ENCODE results near the gene CALB2.
A peak's percentile ranks its signal among the peaks of the same experiment; 100 is the strongest.
"Not testable (repeated sequence)": the region's sequence is repeated elsewhere in the genome, so short reads cannot be mapped to it uniquely, and the experiment has no call there.

Gene CALB2

GRCh38 chr16:71352963-71353460, 5.5 kb upstream of the CALB2 start:
- no peak for DNase-seq (ENCODE audit: low read depth in 3 of 3, low spot score in 1 of 3)

DNA sequence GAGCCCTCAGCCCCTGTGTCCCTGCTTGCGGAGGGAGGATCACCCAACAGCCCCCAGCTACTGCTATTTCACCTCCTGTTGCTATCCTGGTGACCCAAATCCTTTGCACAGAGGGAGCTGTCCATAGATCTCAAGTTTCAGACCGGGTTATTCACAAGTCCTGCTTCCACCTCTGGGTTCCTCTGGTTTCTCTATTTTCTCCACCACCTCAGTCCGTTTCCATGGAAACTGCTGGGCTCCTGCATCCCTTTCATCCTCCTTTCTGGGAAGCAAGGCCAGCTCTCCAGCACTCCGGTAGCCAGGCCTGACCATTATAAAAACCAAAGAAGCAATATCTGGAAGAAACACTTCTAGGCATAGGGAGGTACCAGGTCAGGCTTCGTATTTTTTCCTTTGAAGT, 4.8 kb upstream of the CALB2 start:
- no peak for DNase-seq (ENCODE audit: low read depth in 3 of 3, low spot score in 1 of 3)

- DNase-seq (ENCODE audit: low read depth in 3 of 3, low spot score in 1 of 3) = no peak
Measured at GRCh38 chr16:71354156-71354555, 4.4 kb upstream of the CALB2 start.

DNA sequence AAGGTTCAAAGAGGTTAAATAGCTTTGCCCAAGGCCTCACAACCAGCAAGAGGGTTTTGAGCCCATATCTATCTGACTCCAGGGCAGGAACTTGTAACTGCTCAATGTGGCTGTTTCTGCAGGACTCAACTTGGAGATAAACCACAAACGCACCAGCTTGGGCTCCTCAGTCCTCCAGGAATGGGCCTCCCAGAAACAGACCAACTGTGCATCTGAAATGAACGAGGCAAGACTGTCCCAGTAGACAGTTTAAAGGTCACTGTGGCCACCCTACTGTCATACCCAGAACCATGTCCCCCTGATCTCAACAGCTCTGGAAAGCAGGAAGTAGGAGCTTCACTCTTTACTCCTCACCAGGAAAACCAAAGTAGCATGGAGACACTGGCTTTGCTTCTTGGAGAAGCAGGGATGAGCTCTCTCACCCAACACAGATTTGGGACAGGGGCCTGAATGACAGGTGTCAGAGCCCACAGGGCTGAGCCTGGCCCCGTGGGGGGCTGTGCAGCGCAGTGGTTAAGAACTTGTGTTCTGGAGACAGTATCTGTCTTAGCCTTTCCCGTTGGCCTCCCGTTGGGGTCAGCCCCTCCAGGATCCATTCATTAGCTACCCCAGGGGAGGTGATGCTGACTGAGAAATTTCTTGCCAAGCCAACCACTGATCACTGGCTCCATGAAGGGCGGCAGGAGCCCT, 2.3 kb upstream of the CALB2 start:
- no peak for DNase-seq (ENCODE audit: low read depth in 3 of 3, low spot score in 1 of 3)

GRCh38 chr16:71356936-71357335, 1.6 kb upstream of the CALB2 start:
- not testable (repeated sequence) for DNase-seq (ENCODE audit: low read depth in 3 of 3, low spot score in 1 of 3)

GRCh38 chr16:71357681-71358080, 842 bp upstream of the CALB2 start:
- DNase-seq (ENCODE audit: low read depth in 3 of 3, low spot score in 1 of 3) = no peak

DNA sequence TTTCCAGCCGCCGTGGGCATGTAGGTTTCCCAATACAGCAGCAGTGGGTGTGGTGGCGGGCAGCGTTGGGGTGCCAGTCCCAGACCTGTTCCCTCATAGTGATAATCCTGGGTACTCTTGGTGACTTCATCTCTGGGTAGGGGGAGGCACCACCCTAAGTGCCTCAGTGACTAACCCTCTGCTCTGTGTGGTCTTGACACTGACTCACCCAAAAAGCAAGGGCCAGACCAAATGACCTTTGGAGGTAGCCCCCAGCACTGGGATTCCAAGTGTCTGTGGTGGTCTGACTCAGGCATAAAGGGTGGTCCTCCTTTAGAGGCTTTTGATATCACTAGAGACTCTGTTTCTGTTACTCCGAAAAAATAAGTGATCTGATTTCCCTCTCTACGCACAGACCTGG, 908 bp downstream of the CALB2 start:
- DNase-seq (ENCODE audit: low read depth in 3 of 3, low spot score in 1 of 3) = no peak

DNA sequence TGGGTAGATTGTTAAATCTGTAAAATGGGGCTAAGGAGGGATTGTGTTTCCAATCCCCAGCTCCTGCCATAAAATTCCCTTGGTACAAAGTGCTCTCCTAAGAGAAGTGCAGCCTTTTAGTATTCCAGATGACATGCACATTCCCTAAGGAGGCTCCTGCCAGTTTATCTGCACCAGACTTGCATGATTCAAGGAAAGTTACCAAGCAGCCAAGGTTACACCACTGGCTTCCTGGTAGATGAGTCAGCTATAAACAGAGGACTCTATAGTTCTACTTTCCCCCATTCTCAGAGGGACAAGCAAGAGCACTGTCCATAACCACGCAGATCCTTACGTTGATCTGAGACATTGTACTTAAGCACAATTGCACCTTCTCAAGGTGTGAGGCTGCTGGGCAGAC, 1.9 kb downstream of the CALB2 start:
- no peak for DNase-seq (ENCODE audit: low read depth in 3 of 3, low spot score in 1 of 3)

GRCh38 chr16:71364133-71364681, 5.7 kb downstream of the CALB2 start:
- no peak for DNase-seq (ENCODE audit: low read depth in 3 of 3, low spot score in 1 of 3)

- DNase-seq (ENCODE audit: low read depth in 3 of 3, low spot score in 1 of 3) = no peak
Measured at GRCh38 chr16:71365021-71365420, 6.5 kb downstream of the CALB2 start.

DNA sequence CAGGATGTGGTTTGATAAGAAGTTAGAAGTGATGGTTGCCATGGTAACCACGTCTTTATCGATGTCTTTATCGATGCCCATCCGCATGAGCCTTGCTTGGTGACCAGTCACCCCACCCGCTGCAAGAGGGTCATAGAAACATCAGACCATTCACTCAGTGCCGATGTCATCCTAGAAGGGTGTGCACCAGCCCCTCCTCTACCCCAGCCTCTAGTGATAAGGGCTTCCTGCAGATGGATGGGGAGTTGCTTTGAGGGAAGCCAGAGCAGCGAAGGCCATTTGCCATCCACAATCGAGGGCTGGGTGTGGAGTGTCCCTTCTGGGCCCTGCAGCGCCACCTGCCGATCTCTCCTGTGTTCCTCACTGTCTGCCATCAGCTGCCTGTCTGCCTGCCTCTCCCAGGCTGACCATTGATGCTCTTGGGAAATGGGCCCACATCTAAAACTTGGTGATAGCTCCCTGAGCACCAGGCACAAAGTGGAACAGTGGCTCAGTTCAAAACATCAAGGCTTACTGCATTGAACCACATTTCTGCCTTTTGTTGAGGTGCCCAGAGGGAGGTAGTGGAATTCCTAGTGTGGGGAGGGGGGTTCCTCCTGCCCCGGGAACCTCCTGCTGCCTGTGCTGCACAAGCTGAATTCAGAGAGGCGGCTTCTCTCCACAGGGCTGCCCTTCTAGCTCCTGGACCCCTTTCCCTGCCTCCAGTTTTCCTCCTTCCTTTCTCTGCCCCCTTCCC, 8.9 kb downstream of the CALB2 start:
- DNase-seq (ENCODE audit: low read depth in 3 of 3, low spot score in 1 of 3) = peak in 1 of 3 donors; percentile 5

- no peak for DNase-seq (ENCODE audit: low read depth in 3 of 3, low spot score in 1 of 3)
Measured at GRCh38 chr16:71368958-71369357, 10.4 kb downstream of the CALB2 start.

DNA sequence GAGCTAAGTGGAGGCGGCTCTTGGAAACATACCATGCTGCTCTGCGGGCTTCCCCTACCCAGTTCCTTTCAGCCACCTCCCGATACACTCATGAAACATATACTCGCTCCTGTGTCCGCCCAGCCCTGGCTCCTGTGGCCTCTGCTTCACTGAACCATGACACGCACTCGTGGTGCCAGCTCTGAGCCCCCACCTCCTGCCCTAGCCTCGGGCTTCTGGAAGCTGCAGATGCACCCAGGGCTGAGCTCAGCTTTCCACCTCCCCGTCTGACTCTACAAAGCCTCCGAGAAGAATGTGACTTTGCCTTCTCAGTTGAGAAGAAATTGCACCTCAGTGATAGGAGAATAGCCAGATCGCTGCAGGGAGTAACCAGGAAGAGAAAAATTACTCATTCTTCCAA, 11.0 kb downstream of the CALB2 start:
- DNase-seq (ENCODE audit: low read depth in 3 of 3, low spot score in 1 of 3) = no peak

- DNase-seq (ENCODE audit: low read depth in 3 of 3, low spot score in 1 of 3) = no peak
Measured at GRCh38 chr16:71371237-71371636, 12.7 kb downstream of the CALB2 start.

GRCh38 chr16:71373073-71373472, 14.6 kb downstream of the CALB2 start:
- DNase-seq (ENCODE audit: low read depth in 3 of 3, low spot score in 1 of 3) = no peak

DNA sequence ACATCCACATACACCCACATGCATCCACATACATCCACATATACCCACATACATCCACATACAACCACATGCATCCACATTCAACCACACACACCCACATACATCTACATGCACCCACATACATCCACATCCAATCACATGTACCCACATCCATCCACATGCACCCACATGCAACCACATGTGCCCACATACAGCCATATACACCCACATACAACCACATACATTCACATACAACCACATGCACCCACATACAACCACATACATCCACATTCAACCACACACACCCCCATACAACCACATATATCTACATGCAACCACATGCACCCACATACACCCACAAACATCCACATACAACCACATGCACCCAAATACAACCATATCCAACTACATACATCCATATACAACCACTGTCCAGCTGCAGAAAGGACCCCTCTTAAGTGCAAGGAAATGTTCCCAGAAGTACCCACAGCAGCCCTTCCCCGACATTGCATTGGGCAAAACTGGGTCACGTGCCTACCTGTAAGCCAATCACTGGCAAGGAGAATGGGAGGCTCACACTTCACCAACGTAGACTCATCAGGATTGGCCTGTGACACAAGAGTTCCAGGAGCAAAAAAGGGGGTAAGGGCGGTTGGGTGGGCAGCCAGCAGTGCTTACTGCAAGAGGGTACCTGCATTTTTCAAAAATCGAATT, 18.1 kb downstream of the CALB2 start:
- no peak for DNase-seq (ENCODE audit: low read depth in 3 of 3, low spot score in 1 of 3)

GRCh38 chr16:71379711-71380110, 21.2 kb downstream of the CALB2 start:
- DNase-seq (ENCODE audit: low read depth in 3 of 3, low spot score in 1 of 3) = no peak

- DNase-seq (ENCODE audit: low read depth in 3 of 3, low spot score in 1 of 3) = no peak
Measured at GRCh38 chr16:71380831-71381230, 22.3 kb downstream of the CALB2 start.

DNA sequence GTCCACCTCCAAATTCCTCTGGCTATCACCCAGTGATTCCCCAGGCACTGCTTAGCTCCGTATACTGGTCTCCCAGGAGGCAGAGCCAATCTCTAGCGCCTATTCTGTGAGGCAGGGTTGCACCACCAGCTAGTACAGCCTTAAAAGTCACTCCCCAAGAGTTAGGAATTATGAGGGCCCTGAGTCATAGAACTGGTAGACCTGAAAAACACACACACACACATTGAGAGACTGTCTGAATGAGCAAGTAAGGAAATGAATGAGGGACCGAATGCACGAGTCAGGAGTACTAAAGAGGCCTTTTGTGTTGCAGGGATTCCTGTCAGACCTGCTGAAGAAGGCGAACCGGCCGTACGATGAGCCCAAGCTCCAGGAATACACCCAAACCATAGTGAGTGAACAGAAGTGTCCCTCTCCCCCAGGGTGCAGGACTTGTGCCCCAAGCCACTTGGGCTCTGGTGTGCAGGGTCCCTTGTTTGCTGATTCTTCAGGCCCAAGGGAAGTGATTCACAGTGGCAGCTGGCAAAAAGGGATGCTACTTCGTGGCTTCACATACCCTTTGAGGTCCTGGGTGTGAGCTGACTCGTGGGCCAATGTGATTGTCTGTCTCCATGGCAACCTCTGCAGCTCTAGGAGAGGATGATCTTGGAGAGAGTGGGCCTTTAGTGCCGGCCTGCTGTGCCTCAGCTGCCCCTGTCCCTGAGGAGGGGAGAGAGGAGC, 24.7 kb downstream of the CALB2 start:
- no peak for DNase-seq (ENCODE audit: low read depth in 3 of 3, low spot score in 1 of 3)

DNA sequence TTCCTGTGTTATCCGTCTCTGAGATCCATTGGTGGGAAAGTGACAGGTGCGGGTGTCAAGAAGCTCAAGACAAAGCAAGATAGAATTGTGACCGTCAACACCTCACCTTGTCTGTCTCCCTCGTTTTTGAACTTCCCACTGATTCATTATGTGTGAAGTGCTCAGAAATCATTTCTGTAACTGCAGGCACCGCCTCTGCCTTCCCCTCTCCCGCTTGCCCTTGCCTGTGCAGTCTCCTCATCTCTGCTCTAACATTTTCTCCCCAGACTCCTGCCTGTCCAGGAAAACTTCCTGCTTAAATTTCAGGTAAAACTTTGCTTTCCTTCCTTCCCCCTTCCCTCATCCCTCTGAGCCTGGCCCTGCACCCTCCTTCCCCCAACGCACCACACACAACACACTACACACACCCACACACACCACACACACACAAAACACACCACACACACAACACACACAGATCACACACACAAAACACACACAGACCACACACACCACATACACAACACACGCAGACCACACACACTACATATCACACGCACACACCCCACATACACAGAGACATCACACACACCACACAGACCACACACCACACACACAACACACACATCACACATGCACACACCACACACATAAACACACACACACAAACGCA, 25.7 kb downstream of the CALB2 start:
- DNase-seq (ENCODE audit: low read depth in 3 of 3, low spot score in 1 of 3) = no peak

Data from stimulated activated CD4-positive, alpha-beta T cell treated with anti-CD3 and anti-CD28 coated beads, TNF-alpha, amount 100 ng/mL, for 1 hour (primary cell).